ENCODE data around the gene FHOD3.

FHOD3 gene

DNA sequence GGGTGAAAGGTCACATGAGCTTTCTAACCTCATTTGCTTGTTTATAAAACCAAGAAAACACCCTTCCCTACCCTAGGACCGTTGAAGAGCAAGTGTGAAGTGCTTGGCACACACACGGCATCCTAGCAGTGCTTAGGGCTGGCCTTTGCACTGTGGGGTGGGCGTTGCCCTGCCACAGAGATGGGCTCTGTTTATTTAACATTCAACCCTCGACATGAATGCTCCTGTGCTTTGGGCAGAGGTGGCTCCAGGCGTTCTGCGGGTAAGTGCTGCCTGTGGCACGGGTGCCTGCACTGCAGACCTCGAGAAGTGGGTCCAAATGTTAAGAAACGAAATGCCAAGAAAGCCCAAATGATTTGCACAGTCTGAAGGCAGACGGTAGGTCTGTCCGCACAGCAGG lies 170.1 kb downstream of the FHOD3 start:
- Histone ChIP-seq H3K4me1 (ENCODE audit: control extremely low read depth in 1 of 4, control insufficient read depth in 4 of 4, insufficient read depth in 4 of 4, low read length in 3 of 4) (peaks cover 0 to 8% (median 2%) of the 10 kb centered on the region in 4 experiments), H3K27me3 (replicated peaks in 2 of 5; ENCODE audit: control insufficient read depth in 4 of 5, insufficient read depth in 5 of 5, low read length in 4 of 5) (peaks cover 0 to 9% (median under 1%) of the 10 kb centered on the region in 5 experiments), H3K27ac (ENCODE audit: insufficient read depth in 1 of 2, low read depth in 1 of 2, low read length in 2 of 2, poor library complexity in 1 of 2, severe bottlenecking in 2 of 2) (no peak overlapping the region), H3K36me3 (ENCODE audit: control insufficient read depth in 4 of 4, insufficient read depth in 4 of 4, low read length in 3 of 4) (no peaks in the 10 kb centered on the region), H3K4me3 (ENCODE audit: control insufficient read depth in 1 of 7, extremely low read depth in 1 of 7, insufficient read depth in 4 of 7, low read depth in 2 of 7, low read length in 6 of 7) (no peak overlapping the region), H3K9me3 (ENCODE audit: control extremely low read depth in 1 of 5, control insufficient read depth in 4 of 5, insufficient read depth in 2 of 5, low read depth in 1 of 5, low read length in 4 of 5) (no peaks in the 10 kb centered on the region)
- 95% methylated on average over 11 of the region's 11 CpGs for WGBS (ENCODE audit: insufficient coverage)
- DNase-seq = no peak
- ChIA-PET POLR2A (no interaction called here), CTCF (no interaction called here)

DNA sequence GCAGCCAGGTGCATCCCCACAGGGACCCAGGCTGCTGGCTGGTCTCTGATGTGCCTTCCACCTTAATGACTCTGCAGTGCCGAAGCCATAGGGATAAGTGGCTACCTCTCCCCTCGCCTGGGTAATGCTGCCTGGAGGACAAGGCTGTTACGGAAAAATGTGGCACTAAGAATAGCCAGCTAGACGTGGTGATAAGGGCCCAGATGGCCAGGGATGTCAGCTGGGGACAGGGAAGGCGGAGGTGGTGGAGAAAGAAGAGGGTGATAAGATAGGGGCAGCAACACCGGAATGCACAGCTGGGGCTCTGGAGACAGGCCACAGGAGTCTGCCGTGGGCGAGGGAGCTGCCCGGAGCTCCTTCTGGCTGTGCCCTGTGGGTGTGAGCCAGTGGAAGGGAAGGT lies 170.6 kb downstream of the FHOD3 start:
- POLR2A ChIA-PET = no interaction called here
- CTCF ChIA-PET = interaction anchor here (0.8 kb wide), 1 partner anchor 27 kb away, joined by 4 read pairs; no protein-coding TSS in a partner anchor
- Histone ChIP-seq H3K27me3 (replicated peaks in 2 of 5; ENCODE audit: control insufficient read depth in 4 of 5, insufficient read depth in 5 of 5, low read length in 4 of 5) (peaks cover 0 to 9% (median 2%) of the 10 kb centered on the region in 5 experiments), H3K4me1 (ENCODE audit: control extremely low read depth in 1 of 4, control insufficient read depth in 4 of 4, insufficient read depth in 4 of 4, low read length in 3 of 4) (peaks cover 0 to 8% (median 2%) of the 10 kb centered on the region in 4 experiments), H3K36me3 (ENCODE audit: control insufficient read depth in 4 of 4, insufficient read depth in 4 of 4, low read length in 3 of 4) (no peaks in the 10 kb centered on the region), H3K27ac (ENCODE audit: insufficient read depth in 1 of 2, low read depth in 1 of 2, low read length in 2 of 2, poor library complexity in 1 of 2, severe bottlenecking in 2 of 2) (no peak overlapping the region), H3K4me3 (ENCODE audit: control insufficient read depth in 1 of 7, extremely low read depth in 1 of 7, insufficient read depth in 4 of 7, low read depth in 2 of 7, low read length in 6 of 7) (no peak overlapping the region), H3K9me3 (ENCODE audit: control extremely low read depth in 1 of 5, control insufficient read depth in 4 of 5, insufficient read depth in 2 of 5, low read depth in 1 of 5, low read length in 4 of 5) (no peaks in the 10 kb centered on the region)
- DNase-seq = no peak
- 97% methylated on average over 9 of the region's 9 CpGs for WGBS (ENCODE audit: insufficient coverage)

DNA sequence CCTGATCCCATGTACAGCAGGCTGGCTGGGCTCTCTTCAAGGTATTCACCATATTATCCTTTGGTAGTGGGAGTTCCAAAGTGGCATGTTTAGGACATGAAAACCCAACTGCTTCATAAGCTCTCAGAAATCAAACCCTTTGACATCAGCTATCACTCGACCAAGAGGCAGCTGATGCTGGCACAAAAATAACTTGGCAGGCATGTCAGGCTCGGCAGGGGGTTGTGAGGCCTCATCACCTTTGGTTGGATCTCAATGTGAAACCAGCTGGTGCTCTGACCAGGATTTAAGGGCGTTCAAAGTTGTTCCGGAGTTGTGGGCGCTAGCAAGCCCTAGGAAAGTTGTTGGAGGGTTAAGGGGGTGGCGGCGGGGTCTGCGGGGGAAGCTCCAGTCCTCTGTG lies 171.9 kb downstream of the FHOD3 start:
- Histone ChIP-seq H3K36me3 (ENCODE audit: control insufficient read depth in 4 of 4, insufficient read depth in 4 of 4, low read length in 3 of 4) (no peaks in the 10 kb centered on the region), H3K9me3 (ENCODE audit: control extremely low read depth in 1 of 5, control insufficient read depth in 4 of 5, insufficient read depth in 2 of 5, low read depth in 1 of 5, low read length in 4 of 5) (no peaks in the 10 kb centered on the region), H3K27ac (ENCODE audit: insufficient read depth in 1 of 2, low read depth in 1 of 2, low read length in 2 of 2, poor library complexity in 1 of 2, severe bottlenecking in 2 of 2) (no peak overlapping the region), H3K4me1 (ENCODE audit: control extremely low read depth in 1 of 4, control insufficient read depth in 4 of 4, insufficient read depth in 4 of 4, low read length in 3 of 4) (peaks cover 0 to 8% (median 2%) of the 10 kb centered on the region in 4 experiments), H3K4me3 (ENCODE audit: control insufficient read depth in 1 of 7, extremely low read depth in 1 of 7, insufficient read depth in 4 of 7, low read depth in 2 of 7, low read length in 6 of 7) (no peak overlapping the region), H3K27me3 (replicated peaks in 2 of 5; ENCODE audit: control insufficient read depth in 4 of 5, insufficient read depth in 5 of 5, low read length in 4 of 5) (peaks cover 0 to 9% (median 6%) of the 10 kb centered on the region in 5 experiments)
- ChIA-PET POLR2A (no interaction called here), CTCF (no interaction called here)
- no peak for DNase-seq
- WGBS (ENCODE audit: insufficient coverage) = 84% methylated on average over 2 of the region's 8 CpGs

DNA sequence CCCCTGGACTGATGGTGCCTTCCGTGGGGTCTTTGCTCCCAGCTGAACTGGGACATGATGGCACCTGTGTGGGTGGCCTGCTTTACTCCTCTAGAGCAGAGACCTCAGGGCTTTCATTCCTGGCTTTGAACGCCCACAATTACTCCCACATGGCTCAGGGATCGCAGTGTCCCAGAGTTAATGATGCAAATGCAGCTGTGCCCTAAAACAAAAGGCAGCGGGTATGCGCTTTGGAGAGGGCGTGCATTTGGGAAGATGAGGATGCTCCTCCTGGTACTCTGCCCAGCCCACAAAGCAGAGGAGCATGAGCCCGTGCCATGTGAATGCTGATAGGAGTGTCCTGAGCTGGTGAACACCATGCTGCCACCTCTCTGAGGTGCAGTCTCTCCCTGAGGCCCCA lies 173.4 kb downstream of the FHOD3 start:
- POLR2A ChIA-PET = no interaction called here
- no peak overlapping the region for H3K27ac ChIP-seq (ENCODE audit: insufficient read depth in 1 of 2, low read depth in 1 of 2, low read length in 2 of 2, poor library complexity in 1 of 2, severe bottlenecking in 2 of 2)
- H3K4me3 ChIP-seq (ENCODE audit: control insufficient read depth in 1 of 7, extremely low read depth in 1 of 7, insufficient read depth in 4 of 7, low read depth in 2 of 7, low read length in 6 of 7) = no peak overlapping the region
- peaks cover 0 to 17% (median 6%) of the 10 kb centered on the region in 5 experiments for H3K27me3 ChIP-seq (replicated peaks in 2 of 5; ENCODE audit: control insufficient read depth in 4 of 5, insufficient read depth in 5 of 5, low read length in 4 of 5)
- H3K36me3 ChIP-seq (ENCODE audit: control insufficient read depth in 4 of 4, insufficient read depth in 4 of 4, low read length in 3 of 4) = no peaks in the 10 kb centered on the region
- DNase-seq = no peak
- CTCF ChIA-PET = interaction anchor here (0.9 kb wide), 1 partner anchor 9 kb away, joined by 3 read pairs; no protein-coding TSS in a partner anchor
- H3K4me1 ChIP-seq (ENCODE audit: control extremely low read depth in 1 of 4, control insufficient read depth in 4 of 4, insufficient read depth in 4 of 4, low read length in 3 of 4) = peaks cover 0 to 6% (median 2%) of the 10 kb centered on the region in 4 experiments
- no peaks in the 10 kb centered on the region for H3K9me3 ChIP-seq (ENCODE audit: control extremely low read depth in 1 of 5, control insufficient read depth in 4 of 5, insufficient read depth in 2 of 5, low read depth in 1 of 5, low read length in 4 of 5)
- 90% methylated on average over 6 of the region's 7 CpGs for WGBS (ENCODE audit: insufficient coverage)

DNA sequence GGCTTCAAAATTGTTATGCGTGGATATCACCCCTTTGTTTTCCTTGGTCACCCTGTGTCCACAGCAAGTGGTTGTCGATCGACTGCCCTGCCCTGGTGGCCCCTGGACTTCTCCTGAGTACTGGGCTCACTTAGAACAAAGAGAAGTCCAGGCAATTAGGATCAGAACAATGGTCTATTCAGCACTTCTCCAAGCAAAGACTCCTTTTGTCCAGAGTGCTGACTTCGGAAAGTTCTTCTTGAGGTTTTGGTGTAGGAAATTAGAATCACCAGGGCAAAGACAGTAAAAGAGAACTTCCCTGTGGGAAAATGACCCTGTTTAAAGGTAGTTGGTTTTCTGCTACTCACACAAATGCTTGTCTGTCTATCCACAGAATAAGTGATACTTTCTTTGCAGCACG lies 173.9 kb downstream of the FHOD3 start:
- no peak overlapping the region for H3K4me3 ChIP-seq (ENCODE audit: control insufficient read depth in 1 of 7, extremely low read depth in 1 of 7, insufficient read depth in 4 of 7, low read depth in 2 of 7, low read length in 6 of 7)
- H3K4me1 ChIP-seq (ENCODE audit: control extremely low read depth in 1 of 4, control insufficient read depth in 4 of 4, insufficient read depth in 4 of 4, low read length in 3 of 4) = peaks cover 0 to 2% (median under 1%) of the 10 kb centered on the region in 4 experiments
- H3K36me3 ChIP-seq (ENCODE audit: control insufficient read depth in 4 of 4, insufficient read depth in 4 of 4, low read length in 3 of 4) = no peaks in the 10 kb centered on the region
- no peak for DNase-seq
- no peaks in the 10 kb centered on the region for H3K9me3 ChIP-seq (ENCODE audit: control extremely low read depth in 1 of 5, control insufficient read depth in 4 of 5, insufficient read depth in 2 of 5, low read depth in 1 of 5, low read length in 4 of 5)
- CTCF ChIA-PET = no interaction called here
- WGBS (ENCODE audit: insufficient coverage) = 100% methylated on average over 4 of the region's 5 CpGs
- no peak overlapping the region for H3K27ac ChIP-seq (ENCODE audit: insufficient read depth in 1 of 2, low read depth in 1 of 2, low read length in 2 of 2, poor library complexity in 1 of 2, severe bottlenecking in 2 of 2)
- POLR2A ChIA-PET = no interaction called here
- peaks cover 0 to 17% (median 7%) of the 10 kb centered on the region in 5 experiments for H3K27me3 ChIP-seq (replicated peaks in 2 of 5; ENCODE audit: control insufficient read depth in 4 of 5, insufficient read depth in 5 of 5, low read length in 4 of 5)

DNA sequence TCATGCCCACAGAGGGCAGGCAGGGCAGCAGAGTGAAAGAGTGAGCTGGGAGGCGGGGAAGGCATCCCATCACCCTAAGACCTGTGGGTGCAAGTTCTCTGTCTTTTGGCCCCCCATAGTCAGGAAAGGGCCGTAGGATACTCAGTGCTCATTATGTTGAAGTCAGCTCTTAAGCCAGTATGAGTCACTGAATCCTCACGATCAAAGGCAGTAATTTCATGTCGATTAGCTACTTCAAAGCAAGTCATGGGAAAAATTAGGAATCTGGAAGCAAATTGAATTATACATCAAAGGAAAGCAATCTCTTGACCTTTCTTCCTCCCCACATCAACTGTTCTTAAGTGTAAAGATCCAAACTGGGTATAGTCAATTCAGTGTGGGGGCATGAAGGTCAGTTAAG lies 178.9 kb downstream of the FHOD3 start:
- 96% methylated on average over 3 of the region's 4 CpGs for WGBS (ENCODE audit: insufficient coverage)
- Histone ChIP-seq H3K27me3 (replicated peaks in 2 of 5; ENCODE audit: control insufficient read depth in 4 of 5, insufficient read depth in 5 of 5, low read length in 4 of 5) (peaks cover 0 to 11% (median 6%) of the 10 kb centered on the region in 5 experiments), H3K4me1 (ENCODE audit: control extremely low read depth in 1 of 4, control insufficient read depth in 4 of 4, insufficient read depth in 4 of 4, low read length in 3 of 4) (no peaks in the 10 kb centered on the region), H3K27ac (ENCODE audit: insufficient read depth in 1 of 2, low read depth in 1 of 2, low read length in 2 of 2, poor library complexity in 1 of 2, severe bottlenecking in 2 of 2) (no peak overlapping the region), H3K36me3 (ENCODE audit: control insufficient read depth in 4 of 4, insufficient read depth in 4 of 4, low read length in 3 of 4) (no peaks in the 10 kb centered on the region), H3K4me3 (ENCODE audit: control insufficient read depth in 1 of 7, extremely low read depth in 1 of 7, insufficient read depth in 4 of 7, low read depth in 2 of 7, low read length in 6 of 7) (no peak overlapping the region), H3K9me3 (ENCODE audit: control extremely low read depth in 1 of 5, control insufficient read depth in 4 of 5, insufficient read depth in 2 of 5, low read depth in 1 of 5, low read length in 4 of 5) (peaks cover 0 to 3% (median 0%) of the 10 kb centered on the region in 5 experiments)
- DNase-seq = no peak
- POLR2A ChIA-PET = no interaction called here
- CTCF ChIA-PET = no interaction called here

DNA sequence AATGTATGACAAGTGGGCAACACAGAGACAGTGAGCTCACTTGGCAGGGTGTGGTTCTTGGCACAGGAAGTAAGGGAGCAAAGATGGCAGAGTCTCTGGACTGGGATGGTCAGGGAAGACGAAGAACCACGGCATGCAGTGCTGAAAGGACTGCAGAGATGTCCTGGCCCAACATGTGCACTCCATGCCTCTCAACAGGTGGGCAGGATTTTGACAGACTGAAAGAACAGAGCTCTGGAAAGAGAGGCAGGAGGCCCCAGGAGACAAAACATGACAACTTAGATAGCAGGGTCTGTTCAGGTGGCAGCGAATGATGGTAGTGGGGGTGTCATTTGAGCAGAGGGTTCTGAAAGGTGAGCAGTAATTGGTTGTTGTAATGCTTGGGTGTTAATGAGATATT lies 180.3 kb downstream of the FHOD3 start:
- 100% methylated on average over 2 of the region's 3 CpGs for WGBS (ENCODE audit: insufficient coverage)
- CTCF ChIA-PET = no interaction called here
- Histone ChIP-seq H3K36me3 (ENCODE audit: control insufficient read depth in 4 of 4, insufficient read depth in 4 of 4, low read length in 3 of 4) (no peaks in the 10 kb centered on the region), H3K4me1 (ENCODE audit: control extremely low read depth in 1 of 4, control insufficient read depth in 4 of 4, insufficient read depth in 4 of 4, low read length in 3 of 4) (no peaks in the 10 kb centered on the region), H3K9me3 (ENCODE audit: control extremely low read depth in 1 of 5, control insufficient read depth in 4 of 5, insufficient read depth in 2 of 5, low read depth in 1 of 5, low read length in 4 of 5) (peaks cover 0 to 3% (median 0%) of the 10 kb centered on the region in 5 experiments), H3K27ac (ENCODE audit: insufficient read depth in 1 of 2, low read depth in 1 of 2, low read length in 2 of 2, poor library complexity in 1 of 2, severe bottlenecking in 2 of 2) (no peak overlapping the region), H3K4me3 (ENCODE audit: control insufficient read depth in 1 of 7, extremely low read depth in 1 of 7, insufficient read depth in 4 of 7, low read depth in 2 of 7, low read length in 6 of 7) (no peak overlapping the region), H3K27me3 (replicated peaks in 2 of 5; ENCODE audit: control insufficient read depth in 4 of 5, insufficient read depth in 5 of 5, low read length in 4 of 5) (peaks cover 0 to 12% (median 6%) of the 10 kb centered on the region in 5 experiments)
- DNase-seq = no peak
- POLR2A ChIA-PET = no interaction called here

Data from common myeloid progenitor, CD34-positive (primary cell).